ENCODE results near the gene RASD1.

GRCh38 chr17:17467016-17467415, 29.2 kb downstream of the RASD1 start:
- TF ChIP-seq CTCF (IDR thresholded peaks at IDR 0.05; ENCODE audit: low read depth, low read length, poor library complexity, severe bottlenecking) = no peak
- TF ChIP-seq EZH2phosphoT487 (IDR thresholded peaks at IDR 0.05; ENCODE audit: borderline replicate concordance, low read length) = no peak
